NT2/D1 (cell line): ENCODE measurements around the gene MRPL4.

ENCODE experiments used
- SUZ12 ChIP-seq: IDR thresholded peaks from 2 replicates; pipeline ENCODE4 v1.6.1; 2011; ENCODE audit not compliant: insufficient read length, insufficient read depth; ENCODE audit errors: extremely low read depth
- YY1 ChIP-seq: IDR thresholded peaks from 2 replicates; pipeline ENCODE4 v1.6.1; 2011; ENCODE audit not compliant: insufficient read length, insufficient read depth
- ZNF274 ChIP-seq: IDR thresholded peaks from 2 replicates; pipeline ENCODE4 v1.6.1; 2011; ENCODE audit warnings: mild to moderate bottlenecking, low read depth, low read length

DNA sequence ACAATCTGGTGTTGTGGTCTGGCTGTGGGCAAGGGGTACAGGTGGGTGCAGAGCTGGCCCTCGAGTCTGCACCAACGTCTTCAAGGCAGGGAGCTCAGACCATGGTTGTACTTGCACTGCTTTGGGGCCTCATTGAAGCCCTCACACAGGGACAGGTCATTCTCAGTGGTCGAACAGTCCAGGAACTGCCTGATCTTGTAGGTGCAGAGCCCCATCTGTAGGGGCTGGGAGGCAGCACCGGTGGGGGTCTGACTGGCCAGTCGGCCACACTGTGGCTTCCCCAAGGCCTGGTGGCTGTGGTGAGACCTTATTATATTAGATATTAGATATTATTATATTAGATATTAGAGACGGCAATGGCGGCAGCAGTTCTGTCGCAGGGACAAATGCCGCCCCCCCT is 34.9 kb upstream of the MRPL4 start:
- no peak for TF ChIP-seq SUZ12
- no peak for TF ChIP-seq YY1
- TF ChIP-seq ZNF274: no peak
